DND-41 (cell line): ENCODE results near the gene MAFB.

Source experiments
- ATAC-seq: fragments of 200-7000 bp; cut with Tn5 transposase; 3 replicates; pipeline ENCODE4 v1.9.1; 2021; ENCODE audit warnings: low read depth; ENCODE audit not compliant: insufficient read depth
- DNase-seq: peaks from one replicate; pipeline ENCODE4 v3.0.0-alpha.2; 2020
- H2AFZ ChIP-seq: 2 replicates; pipeline ENCODE4 v1.6.0; 2012; ENCODE audit warnings: low read depth, low read length
- H3K27ac ChIP-seq: 2 replicates; pipeline ENCODE4 v1.5.1; 2012; ENCODE audit warnings: low read length, inconsistent platforms
- H3K27me3 ChIP-seq: fragments of 200-600 bp; sonication (generic); 2 replicates; pipeline ENCODE4 v1.6.0; 2012; ENCODE audit warnings: low read length, mild to moderate bottlenecking, inconsistent platforms; ENCODE audit not compliant: insufficient read depth, poor library complexity
- H3K36me3 ChIP-seq: 2 replicates; pipeline ENCODE4 v1.5.1; 2012; ENCODE audit warnings: low read length, inconsistent platforms; ENCODE audit not compliant: insufficient read depth
- H3K4me1 ChIP-seq: 2 replicates; pipeline ENCODE4 v1.5.1; 2012; ENCODE audit warnings: mild to moderate bottlenecking, low read length; ENCODE audit not compliant: insufficient read depth
- H3K4me2 ChIP-seq: 2 replicates; pipeline ENCODE4 v1.6.0; 2012; ENCODE audit warnings: mild to moderate bottlenecking, moderate library complexity, low read length, inconsistent platforms; ENCODE audit not compliant: insufficient read depth
- H3K4me3 ChIP-seq, 2 experiments: fragments of 200-600 bp in 1 of 2; shearing (Covaris generic) in 1 of 2; 2 replicates each; pipeline ENCODE4 v1.5.1; 2012 to 2016; ENCODE audit warnings: inconsistent platforms in 2 of 2, low read length in 2 of 2, mild to moderate bottlenecking in 2 of 2, low read depth in 1 of 2, moderate library complexity in 1 of 2
- H3K79me2 ChIP-seq: 2 replicates; pipeline ENCODE4 v1.6.0; 2012; ENCODE audit warnings: low read length, inconsistent platforms; ENCODE audit not compliant: insufficient read depth
- H3K9ac ChIP-seq: 2 replicates; pipeline ENCODE4 v1.6.0; 2012; ENCODE audit warnings: low read depth, mild to moderate bottlenecking, inconsistent platforms, low read length, moderate library complexity
- H3K9me3 ChIP-seq: 2 replicates; pipeline ENCODE4 v1.5.1; 2012; ENCODE audit warnings: low read length, moderate library complexity, mild to moderate bottlenecking, inconsistent platforms; ENCODE audit not compliant: insufficient read depth, severe bottlenecking
- H4K20me1 ChIP-seq: 2 replicates; pipeline ENCODE4 v1.6.0; 2012; ENCODE audit warnings: low read length; ENCODE audit not compliant: insufficient read depth
- EZH2 ChIP-seq: IDR thresholded peaks from 3 replicates; pipeline ENCODE4 v1.6.1; 2012; ENCODE audit warnings: borderline replicate concordance, low read depth, mild to moderate bottlenecking, moderate library complexity, low read length, inconsistent platforms; ENCODE audit not compliant: severe bottlenecking
- TF ChIP-seq, protein P1 (sequence below): IDR thresholded peaks from 2 replicates; pipeline ENCODE4 v1.5.1; 2012; ENCODE audit warnings: borderline replicate concordance, low read length, moderate library complexity, mild to moderate bottlenecking; ENCODE audit not compliant: poor library complexity, severe bottlenecking; ENCODE audit errors: extremely low read depth

MAFB gene

DNA sequence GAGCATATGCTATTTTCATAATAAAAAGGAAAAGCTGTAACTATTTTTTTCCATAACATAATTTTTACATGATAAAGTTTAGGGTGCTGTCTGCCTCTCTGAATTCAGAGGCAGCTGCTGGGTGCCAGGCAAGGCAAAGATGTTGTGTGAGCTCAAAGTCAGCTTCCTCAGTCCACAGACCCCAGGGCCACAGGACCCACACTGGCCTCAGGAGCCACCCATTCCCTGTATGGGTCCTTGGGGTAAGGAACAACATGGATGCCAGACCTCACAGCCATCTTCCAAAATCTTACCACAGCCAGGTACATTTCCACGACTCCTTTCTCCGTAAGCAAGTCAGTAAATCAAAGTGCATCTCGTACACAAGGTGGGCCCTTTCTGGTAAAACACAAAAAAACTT, 16.4 kb upstream of the MAFB start:
- no peaks in the 10 kb centered on the region for H4K20me1 ChIP-seq
- no peaks in the 10 kb centered on the region for H3K36me3 ChIP-seq
- H3K9me3 ChIP-seq, result no peaks in the 10 kb centered on the region
- no peaks in the 10 kb centered on the region for H3K79me2 ChIP-seq
- H3K4me1 ChIP-seq, result no peaks in the 10 kb centered on the region
- H2AFZ ChIP-seq, result no peak overlapping the region
- H3K4me3 ChIP-seq, result no peak overlapping the region
- no peak overlapping the region for H3K9ac ChIP-seq
- TF ChIP-seq EZH2, result no peak
- TF ChIP-seq, protein P1, sequence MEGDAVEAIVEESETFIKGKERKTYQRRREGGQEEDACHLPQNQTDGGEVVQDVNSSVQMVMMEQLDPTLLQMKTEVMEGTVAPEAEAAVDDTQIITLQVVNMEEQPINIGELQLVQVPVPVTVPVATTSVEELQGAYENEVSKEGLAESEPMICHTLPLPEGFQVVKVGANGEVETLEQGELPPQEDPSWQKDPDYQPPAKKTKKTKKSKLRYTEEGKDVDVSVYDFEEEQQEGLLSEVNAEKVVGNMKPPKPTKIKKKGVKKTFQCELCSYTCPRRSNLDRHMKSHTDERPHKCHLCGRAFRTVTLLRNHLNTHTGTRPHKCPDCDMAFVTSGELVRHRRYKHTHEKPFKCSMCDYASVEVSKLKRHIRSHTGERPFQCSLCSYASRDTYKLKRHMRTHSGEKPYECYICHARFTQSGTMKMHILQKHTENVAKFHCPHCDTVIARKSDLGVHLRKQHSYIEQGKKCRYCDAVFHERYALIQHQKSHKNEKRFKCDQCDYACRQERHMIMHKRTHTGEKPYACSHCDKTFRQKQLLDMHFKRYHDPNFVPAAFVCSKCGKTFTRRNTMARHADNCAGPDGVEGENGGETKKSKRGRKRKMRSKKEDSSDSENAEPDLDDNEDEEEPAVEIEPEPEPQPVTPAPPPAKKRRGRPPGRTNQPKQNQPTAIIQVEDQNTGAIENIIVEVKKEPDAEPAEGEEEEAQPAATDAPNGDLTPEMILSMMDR, result no peak
- DNase-seq, result no peak
- no peak overlapping the region for H3K27ac ChIP-seq
- H3K27me3 ChIP-seq, result no peaks in the 10 kb centered on the region
- H3K4me2 ChIP-seq, result no peak overlapping the region
- no peak for ATAC-seq

DNA sequence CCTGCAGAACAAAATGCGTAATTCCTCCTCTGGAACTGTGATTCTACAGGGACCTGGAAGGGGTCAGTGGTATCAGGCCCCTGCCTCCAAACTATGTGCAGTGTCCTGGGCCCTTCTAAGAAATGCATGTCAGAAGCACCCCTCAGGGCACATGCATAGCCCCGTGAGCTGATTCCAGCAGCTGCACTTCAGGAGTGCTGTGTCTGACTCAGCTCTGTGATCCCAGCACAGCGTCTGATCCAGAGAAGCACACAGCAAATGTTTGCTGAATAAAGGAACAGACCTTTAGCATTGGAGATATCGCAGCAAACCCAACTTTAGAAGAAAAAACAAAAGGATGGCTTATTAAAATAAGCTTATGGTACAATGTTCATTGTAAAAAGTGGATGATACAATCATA, 15.8 kb upstream of the MAFB start:
- Histone ChIP-seq H3K27me3 (no peaks in the 10 kb centered on the region), H3K4me1 (no peaks in the 10 kb centered on the region), H2AFZ (no peak overlapping the region), H3K79me2 (no peaks in the 10 kb centered on the region), H4K20me1 (no peaks in the 10 kb centered on the region), H3K27ac (no peak overlapping the region), H3K36me3 (no peaks in the 10 kb centered on the region), H3K4me2 (no peak overlapping the region), H3K4me3 (no peak overlapping the region), H3K9ac (no peak overlapping the region), H3K9me3 (no peaks in the 10 kb centered on the region)
- DNase-seq (no peak), ATAC-seq (no peak)
- TF ChIP-seq, protein P1, result no peak
- no peak for TF ChIP-seq EZH2

DNA sequence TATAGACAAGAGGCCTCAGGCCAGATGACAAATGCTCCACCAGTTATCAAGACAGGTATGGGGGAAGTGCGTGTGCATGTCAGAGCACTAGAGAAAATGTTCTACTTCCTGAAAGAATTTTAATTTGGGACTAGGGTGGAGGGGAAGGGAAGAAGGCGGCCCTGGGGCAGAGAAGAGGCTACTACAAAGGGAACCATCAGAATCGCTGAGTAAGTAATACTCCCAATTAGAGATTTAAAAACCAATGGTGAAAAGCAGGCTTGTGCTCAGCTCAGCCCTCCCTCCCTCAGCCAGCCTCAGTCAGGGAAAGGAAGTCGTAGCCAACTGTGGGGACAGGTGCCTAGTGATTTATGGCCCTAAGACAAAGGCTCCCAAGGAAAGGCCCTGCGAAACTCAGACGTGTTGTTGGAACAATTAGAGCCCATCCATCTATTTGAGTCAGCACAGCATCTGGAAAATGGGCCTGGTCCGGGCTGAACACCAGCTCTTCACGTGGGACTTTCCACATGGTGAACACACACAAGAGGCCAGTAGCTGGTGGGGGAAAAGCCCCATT, 15.0 kb upstream of the MAFB start:
- TF ChIP-seq EZH2, result no peak
- TF ChIP-seq, protein P1, result no peak
- no peaks in the 10 kb centered on the region for H3K79me2 ChIP-seq
- peaks cover 3% of the 10 kb centered on the region for H3K27me3 ChIP-seq
- H3K4me1 ChIP-seq, result no peaks in the 10 kb centered on the region
- DNase-seq (no peak), ATAC-seq (no peak)
- no peak overlapping the region for H2AFZ ChIP-seq
- H3K4me3 ChIP-seq, result no peak overlapping the region
- H3K4me2 ChIP-seq, result no peak overlapping the region
- no peaks in the 10 kb centered on the region for H3K9me3 ChIP-seq
- H3K36me3 ChIP-seq, result no peaks in the 10 kb centered on the region
- H4K20me1 ChIP-seq, result no peaks in the 10 kb centered on the region
- no peak overlapping the region for H3K27ac ChIP-seq
- no peak overlapping the region for H3K9ac ChIP-seq

DNA sequence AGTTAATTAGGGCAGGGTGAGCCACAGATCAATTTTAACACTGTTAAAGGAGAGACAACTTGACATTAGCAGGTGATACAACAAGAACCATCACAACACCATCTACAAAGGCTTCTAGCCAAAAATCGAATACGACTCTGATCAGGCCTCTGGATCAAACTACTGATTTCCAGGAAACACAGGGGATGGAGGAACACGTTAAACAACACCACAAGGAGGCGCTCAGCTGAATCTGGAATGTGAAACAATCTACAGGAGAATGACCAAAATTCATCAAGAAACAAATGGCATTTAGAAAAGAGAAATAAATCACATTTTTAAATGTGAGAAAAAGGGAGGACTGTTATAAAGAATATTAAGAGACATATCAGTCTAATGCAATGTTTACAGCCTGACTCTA, 13.5 kb upstream of the MAFB start:
- Histone ChIP-seq H3K27me3 (peaks cover 4% of the 10 kb centered on the region), H3K79me2 (no peaks in the 10 kb centered on the region)

More for the DNA sequence above, 13.5 kb upstream of the MAFB start:
- Histone ChIP-seq H3K9ac (no peak overlapping the region), H3K27ac (no peak overlapping the region), H3K4me1 (no peaks in the 10 kb centered on the region), H2AFZ (no peak overlapping the region), H3K9me3 (no peaks in the 10 kb centered on the region), H4K20me1 (no peaks in the 10 kb centered on the region), H3K36me3 (no peaks in the 10 kb centered on the region), H3K4me2 (no peak overlapping the region), H3K4me3 (no peak overlapping the region)
- TF ChIP-seq, protein P1, result peak; percentile 46
- TF ChIP-seq EZH2, result no peak
- no peak for DNase-seq
- ATAC-seq, result no peak
